HG03025 (cell line): ENCODE results near the gene KIF2A.

Experiments used
- ATAC-seq: cut with Tn5 transposase; IDR thresholded peaks from one replicate; pipeline ENCODE4 v1.9.1; 2021; ENCODE audit warnings: mild to moderate bottlenecking, moderate library complexity; ENCODE audit not compliant: unreplicated experiment, low FRiP score

Gene KIF2A

GRCh38 chr5:62373382-62373781, 67.4 kb downstream of the KIF2A start:
- no peak for ATAC-seq

GRCh38 chr5:62374090-62374489, 68.1 kb downstream of the KIF2A start:
- ATAC-seq, result no peak

GRCh38 chr5:62375627-62376026, 69.6 kb downstream of the KIF2A start:
- no peak for ATAC-seq

GRCh38 chr5:62376064-62376463, 70.1 kb downstream of the KIF2A start:
- ATAC-seq, result no peak

- ATAC-seq, result no peak
Observed at GRCh38 chr5:62385131-62385530, 79.1 kb downstream of the KIF2A start.

- no peak for ATAC-seq
Observed at GRCh38 chr5:62385816-62386400, 79.9 kb downstream of the KIF2A start.

- no peak for ATAC-seq
Observed at GRCh38 chr5:62386824-62387223, 80.8 kb downstream of the KIF2A start.

GRCh38 chr5:62395210-62395950, 89.4 kb downstream of the KIF2A start:
- no peak for ATAC-seq

- ATAC-seq, result peak; percentile 98
Observed at GRCh38 chr5:62403411-62404250, 97.6 kb downstream of the KIF2A start, which contains the start of gene DIMT1. Gene DIMT1, minus strand, starts transcription at chr5:62403905. Its CDS starts 133 bp downstream, at chr5:62403772.

- peak; percentile 96 for ATAC-seq
Observed at GRCh38 chr5:62412549-62413329, 106.7 kb downstream of the KIF2A start, which contains the start of gene IPO11. Gene IPO11, plus strand, starts transcription at chr5:62412763. Its CDS starts 24,517 bp downstream, at chr5:62437280.

- no peak for ATAC-seq
Observed at GRCh38 chr5:62413711-62414110, 107.7 kb downstream of the KIF2A start.

- ATAC-seq, result no peak
Observed at GRCh38 chr5:62418462-62419076, 112.6 kb downstream of the KIF2A start.

GRCh38 chr5:62419609-62420008, 113.6 kb downstream of the KIF2A start:
- ATAC-seq, result no peak

GRCh38 chr5:62421414-62421813, 115.4 kb downstream of the KIF2A start:
- no peak for ATAC-seq

- no peak for ATAC-seq
Observed at GRCh38 chr5:62424763-62425162, 118.8 kb downstream of the KIF2A start.

- ATAC-seq, result no peak
Observed at GRCh38 chr5:62431735-62432620, 126.0 kb downstream of the KIF2A start.

GRCh38 chr5:62432621-62433064, 126.6 kb downstream of the KIF2A start:
- ATAC-seq, result no peak
